ENCODE results near the gene MVD. TPM values are rescaled to one million over a fixed set of nuclear protein-coding genes. Genes with fewer than 3 reads are reported as not detected.
A peak's percentile ranks its signal among the peaks of the same experiment; 100 is the strongest.
"Not testable (repeated sequence)": the region's sequence is repeated elsewhere in the genome, so short reads cannot be mapped to it uniquely, and the experiment has no call there.

The MVD gene
- total RNA-seq, 1 donor from 2014 or later, result 78.1 TPM

- H3K9me3 Mint-ChIP-seq (ENCODE audit: low read depth), result no peaks in the 10 kb centered on the region
- H3K4me3 Mint-ChIP-seq (ENCODE audit: low read depth), result no peak overlapping the region
- H3K36me3 Mint-ChIP-seq (ENCODE audit: insufficient read depth), result peaks cover 21% of the 10 kb centered on the region
- peaks cover 27% of the 10 kb centered on the region for H3K4me1 Mint-ChIP-seq (ENCODE audit: low read depth)
- no peak for TF ChIP-seq CTCF (IDR thresholded peaks at IDR 0.05; ENCODE audit: unreplicated experiment)
- no peak for DNase-seq (ENCODE audit: low spot score, unreplicated experiment)
- no peak overlapping the region for H3K27ac Mint-ChIP-seq
- peaks cover 5% of the 10 kb centered on the region for H3K27me3 Mint-ChIP-seq
Observed at GRCh38 chr16:88613293-88613692, 49.6 kb downstream of the MVD start.

GRCh38 chr16:88610909-88611812, 51.7 kb downstream of the MVD start:
- peak; percentile 24 for TF ChIP-seq CTCF (IDR thresholded peaks at IDR 0.05; ENCODE audit: unreplicated experiment)
- DNase-seq (ENCODE audit: low spot score, unreplicated experiment), result no peak
- H3K27ac Mint-ChIP-seq, result no peak overlapping the region
- peaks cover 6% of the 10 kb centered on the region for H3K4me1 Mint-ChIP-seq (ENCODE audit: low read depth)
- H3K36me3 Mint-ChIP-seq (ENCODE audit: insufficient read depth), result peaks cover 28% of the 10 kb centered on the region
- no peak overlapping the region for H3K4me3 Mint-ChIP-seq (ENCODE audit: low read depth)
- no peaks in the 10 kb centered on the region for H3K9me3 Mint-ChIP-seq (ENCODE audit: low read depth)
- H3K27me3 Mint-ChIP-seq, result peaks cover 5% of the 10 kb centered on the region

- no peak overlapping the region for H3K4me3 Mint-ChIP-seq (ENCODE audit: low read depth)
- H3K27ac Mint-ChIP-seq, result no peak overlapping the region
- TF ChIP-seq CTCF (IDR thresholded peaks at IDR 0.05; ENCODE audit: unreplicated experiment), result peak; percentile 38
- no peaks in the 10 kb centered on the region for H3K9me3 Mint-ChIP-seq (ENCODE audit: low read depth)
- peaks cover 28% of the 10 kb centered on the region for H3K36me3 Mint-ChIP-seq (ENCODE audit: insufficient read depth)
- no peak for DNase-seq (ENCODE audit: low spot score, unreplicated experiment)
- H3K4me1 Mint-ChIP-seq (ENCODE audit: low read depth), result peaks cover 1% of the 10 kb centered on the region
- peaks cover 5% of the 10 kb centered on the region for H3K27me3 Mint-ChIP-seq
Observed at GRCh38 chr16:88610080-88610479, 52.8 kb downstream of the MVD start.

- peaks cover 28% of the 10 kb centered on the region for H3K36me3 Mint-ChIP-seq (ENCODE audit: insufficient read depth)
- not testable (repeated sequence) for H3K4me3 Mint-ChIP-seq (ENCODE audit: low read depth); DNase-seq (ENCODE audit: low spot score, unreplicated experiment); H3K9me3 Mint-ChIP-seq (ENCODE audit: low read depth); H3K4me1 Mint-ChIP-seq (ENCODE audit: low read depth); H3K27me3 Mint-ChIP-seq; H3K27ac Mint-ChIP-seq
Observed at GRCh38 chr16:88609426-88609825, 53.5 kb downstream of the MVD start.

GRCh38 chr16:88608076-88608475, 54.8 kb downstream of the MVD start:
- no peak overlapping the region for H3K27ac Mint-ChIP-seq
- no peaks in the 10 kb centered on the region for H3K9me3 Mint-ChIP-seq (ENCODE audit: low read depth)
- TF ChIP-seq CTCF (IDR thresholded peaks at IDR 0.05; ENCODE audit: unreplicated experiment), result no peak
- H3K4me3 Mint-ChIP-seq (ENCODE audit: low read depth), result no peak overlapping the region
- H3K36me3 Mint-ChIP-seq (ENCODE audit: insufficient read depth), result peaks cover 25% of the 10 kb centered on the region
- no peaks in the 10 kb centered on the region for H3K4me1 Mint-ChIP-seq (ENCODE audit: low read depth)
- peaks cover 5% of the 10 kb centered on the region for H3K27me3 Mint-ChIP-seq
- no peak for DNase-seq (ENCODE audit: low spot score, unreplicated experiment)
